Measurements from ENCODE around the gene FARP2. TPM values are rescaled to one million over a fixed set of nuclear protein-coding genes. Genes with fewer than 3 reads are reported as not detected.
A peak's percentile ranks its signal among the peaks of the same experiment; 100 is the strongest.

Gene FARP2
- total and polyA plus RNA-seq, 9 donors: 27.2 to 46.1 (median 33.6) TPM

DNA sequence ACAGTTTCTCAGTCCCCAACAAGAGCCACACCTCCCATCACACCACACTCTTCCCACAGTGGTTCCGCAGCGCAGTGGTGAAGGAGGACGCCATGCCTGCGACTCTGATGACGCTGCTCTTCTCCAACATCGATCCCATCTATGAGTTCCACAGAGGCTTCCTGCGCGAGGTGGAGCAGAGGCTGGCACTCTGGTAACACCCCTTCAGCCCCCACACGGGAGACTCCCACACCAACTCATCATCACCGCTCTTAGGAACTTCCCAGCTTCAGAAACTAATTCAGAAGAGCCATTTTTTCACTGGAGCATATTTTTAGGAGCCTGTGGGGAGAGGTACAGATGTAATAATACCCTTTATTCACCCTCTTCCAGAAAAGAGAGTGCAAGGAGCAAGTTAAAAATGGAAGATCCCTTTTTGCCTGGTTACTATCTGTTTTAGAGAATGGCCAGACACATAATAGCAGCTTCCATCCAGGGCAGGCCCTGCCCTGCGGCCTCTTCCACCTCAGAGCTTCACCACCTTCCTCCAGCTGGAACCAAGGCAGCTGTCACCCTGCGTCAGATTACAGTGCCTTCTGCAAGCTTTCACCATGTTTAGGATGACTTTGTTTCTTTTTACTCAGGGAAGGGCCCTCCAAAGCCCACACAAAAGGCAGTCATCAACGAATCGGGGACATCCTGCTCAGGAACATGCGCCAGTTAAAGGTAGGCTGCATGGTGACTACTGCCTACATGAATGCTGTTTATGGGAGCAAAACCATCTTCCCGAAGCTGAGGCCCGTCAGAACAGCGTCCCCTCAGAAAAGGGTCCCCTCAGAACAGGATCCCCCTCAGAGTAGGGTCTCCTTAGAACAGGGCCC lies 107.4 kb downstream of the FARP2 start:
- peak; percentile 38 for DNase-seq
- WGBS (ENCODE audit: insufficient coverage): 81% methylated on average over 12 of the region's 18 CpGs
- H3K4me1 ChIP-seq (ENCODE audit: control insufficient read depth, insufficient read depth, low read length): peaks cover 33% of the 10 kb centered on the region
- H3K9me3 ChIP-seq (replicated peaks; ENCODE audit: control insufficient read depth, low read depth, low read length): no peaks in the 10 kb centered on the region
- H3K36me3 ChIP-seq (ENCODE audit: control insufficient read depth, insufficient read depth, low read length): peaks cover 7% of the 10 kb centered on the region
- no peak overlapping the region for H3K4me3 ChIP-seq (ENCODE audit: low read length)
- peak overlapping the region; percentile 25 for H3K27ac ChIP-seq (ENCODE audit: low read length)
- no peaks in the 10 kb centered on the region for H3K27me3 ChIP-seq (ENCODE audit: control insufficient read depth, insufficient read depth, low read length)

GRCh38 chr2:241465543-241465942 lies 109.5 kb downstream of the FARP2 start:
- 47% methylated on average over 7 of the region's 12 CpGs for WGBS (ENCODE audit: insufficient coverage)
- Histone ChIP-seq H3K27ac (ENCODE audit: low read length) (no peak overlapping the region), H3K9me3 (replicated peaks; ENCODE audit: control insufficient read depth, low read depth, low read length) (no peaks in the 10 kb centered on the region), H3K36me3 (ENCODE audit: control insufficient read depth, insufficient read depth, low read length) (peaks cover 14% of the 10 kb centered on the region), H3K27me3 (ENCODE audit: control insufficient read depth, insufficient read depth, low read length) (no peaks in the 10 kb centered on the region), H3K4me1 (ENCODE audit: control insufficient read depth, insufficient read depth, low read length) (peaks cover 17% of the 10 kb centered on the region), H3K4me3 (ENCODE audit: low read length) (no peak overlapping the region)
- DNase-seq: no peak

GRCh38 chr2:241466230-241466629 lies 110.1 kb downstream of the FARP2 start:
- H3K9me3 ChIP-seq (replicated peaks; ENCODE audit: control insufficient read depth, low read depth, low read length): no peaks in the 10 kb centered on the region
- no peak overlapping the region for H3K27ac ChIP-seq (ENCODE audit: low read length)
- no peaks in the 10 kb centered on the region for H3K27me3 ChIP-seq (ENCODE audit: control insufficient read depth, insufficient read depth, low read length)
- WGBS (ENCODE audit: insufficient coverage): 78% methylated on average over 8 of the region's 10 CpGs
- H3K4me1 ChIP-seq (ENCODE audit: control insufficient read depth, insufficient read depth, low read length): peaks cover 14% of the 10 kb centered on the region
- DNase-seq: no peak
- peaks cover 14% of the 10 kb centered on the region for H3K36me3 ChIP-seq (ENCODE audit: control insufficient read depth, insufficient read depth, low read length)
- no peak overlapping the region for H3K4me3 ChIP-seq (ENCODE audit: low read length)

DNA sequence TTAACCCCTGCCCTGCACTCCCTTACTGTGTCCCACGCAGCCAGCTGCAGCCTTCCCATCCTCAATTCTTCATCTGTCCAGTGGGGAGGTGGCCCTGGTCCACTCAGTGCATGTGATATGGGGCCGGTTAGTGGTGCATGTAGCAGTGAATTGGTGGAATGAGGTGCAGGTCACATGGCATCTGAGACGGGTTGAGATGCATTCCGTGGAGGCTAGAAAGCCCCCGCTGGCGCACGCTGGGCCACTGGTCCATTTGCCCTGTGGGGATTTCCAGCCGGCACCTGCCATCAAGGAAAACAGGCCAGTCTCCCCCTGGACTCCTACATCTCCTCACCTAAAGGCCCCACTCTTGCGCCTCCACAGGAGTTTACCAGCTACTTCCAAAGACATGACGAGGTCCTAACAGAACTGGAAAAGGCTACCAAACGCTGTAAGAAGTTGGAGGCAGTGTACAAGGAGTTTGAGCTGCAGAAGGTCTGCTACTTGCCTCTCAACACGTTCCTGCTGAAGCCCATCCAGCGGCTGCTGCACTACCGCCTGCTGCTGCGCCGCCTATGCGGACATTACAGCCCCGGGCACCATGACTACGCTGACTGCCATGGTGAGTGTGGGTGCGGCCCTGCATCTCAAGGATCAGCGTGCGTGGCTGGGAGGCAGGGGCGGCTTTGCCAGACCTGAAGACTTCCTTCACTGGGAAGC lies 111.8 kb downstream of the FARP2 start:
- no peaks in the 10 kb centered on the region for H3K9me3 ChIP-seq (replicated peaks; ENCODE audit: control insufficient read depth, low read depth, low read length)
- no peaks in the 10 kb centered on the region for H3K27me3 ChIP-seq (ENCODE audit: control insufficient read depth, insufficient read depth, low read length)
- H3K4me1 ChIP-seq (ENCODE audit: control insufficient read depth, insufficient read depth, low read length): peaks cover 14% of the 10 kb centered on the region
- H3K36me3 ChIP-seq (ENCODE audit: control insufficient read depth, insufficient read depth, low read length): peaks cover 14% of the 10 kb centered on the region
- no peak overlapping the region for H3K4me3 ChIP-seq (ENCODE audit: low read length)
- H3K27ac ChIP-seq (ENCODE audit: low read length): no peak overlapping the region
- no peak for DNase-seq
- WGBS (ENCODE audit: insufficient coverage): 88% methylated on average over 22 of the region's 23 CpGs

DNA sequence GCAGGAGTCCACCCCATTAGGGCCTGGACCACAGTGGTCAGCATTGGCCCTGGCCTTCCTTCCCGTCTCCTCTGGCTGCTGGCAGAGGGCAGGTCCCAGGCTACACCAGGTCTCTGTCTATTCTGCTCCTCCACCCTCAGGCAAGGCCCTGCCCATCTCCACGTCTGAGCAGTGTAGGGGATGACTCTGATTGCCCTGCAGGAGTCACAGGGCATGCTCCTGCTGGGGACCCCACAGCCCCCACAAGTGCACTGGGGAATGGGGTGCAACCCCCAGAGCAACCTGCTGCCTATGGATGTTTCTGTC lies 112.3 kb downstream of the FARP2 start:
- WGBS (ENCODE audit: insufficient coverage): 83% methylated on average over 1 of the region's 2 CpGs
- H3K9me3 ChIP-seq (replicated peaks; ENCODE audit: control insufficient read depth, low read depth, low read length): no peaks in the 10 kb centered on the region

DNA sequence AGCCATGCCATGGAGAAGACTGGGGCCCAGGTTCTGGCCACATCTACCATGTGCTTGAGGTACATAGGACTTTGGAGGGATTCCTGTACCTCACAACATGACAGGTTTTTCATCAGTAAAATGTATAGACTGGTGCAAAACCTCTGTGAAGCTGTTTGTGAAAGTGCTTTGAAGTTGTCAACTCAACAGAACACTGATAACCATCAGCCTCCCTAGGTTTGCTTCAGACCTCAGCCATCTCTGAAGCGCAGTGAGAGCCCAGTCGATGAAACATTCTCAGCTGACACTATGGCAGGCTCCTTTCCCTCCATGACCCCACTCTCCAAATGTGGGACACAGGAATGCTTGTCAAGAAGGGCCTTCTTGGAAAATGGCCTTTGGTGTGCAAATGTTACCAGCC lies 113.7 kb downstream of the FARP2 start:
- H3K27me3 ChIP-seq (ENCODE audit: control insufficient read depth, insufficient read depth, low read length): no peaks in the 10 kb centered on the region
- no peak overlapping the region for H3K4me3 ChIP-seq (ENCODE audit: low read length)
- H3K4me1 ChIP-seq (ENCODE audit: control insufficient read depth, insufficient read depth, low read length): no peaks in the 10 kb centered on the region
- H3K27ac ChIP-seq (ENCODE audit: low read length): no peak overlapping the region
- no CpG with 5 or more reads among the region's 2 CpGs for WGBS (ENCODE audit: insufficient coverage)
- no peaks in the 10 kb centered on the region for H3K9me3 ChIP-seq (replicated peaks; ENCODE audit: control insufficient read depth, low read depth, low read length)
- H3K36me3 ChIP-seq (ENCODE audit: control insufficient read depth, insufficient read depth, low read length): peaks cover 14% of the 10 kb centered on the region
- DNase-seq: no peak

More for the DNA sequence above, 112.3 kb downstream of the FARP2 start:
- peaks cover 14% of the 10 kb centered on the region for H3K36me3 ChIP-seq (ENCODE audit: control insufficient read depth, insufficient read depth, low read length)
- no peak for DNase-seq
- no peak overlapping the region for H3K27ac ChIP-seq (ENCODE audit: low read length)
- no peaks in the 10 kb centered on the region for H3K27me3 ChIP-seq (ENCODE audit: control insufficient read depth, insufficient read depth, low read length)
- peaks cover 10% of the 10 kb centered on the region for H3K4me1 ChIP-seq (ENCODE audit: control insufficient read depth, insufficient read depth, low read length)
- no peak overlapping the region for H3K4me3 ChIP-seq (ENCODE audit: low read length)

GRCh38 chr2:241473399-241473798 lies 117.3 kb downstream of the FARP2 start:
- Histone ChIP-seq H3K36me3 (ENCODE audit: control insufficient read depth, insufficient read depth, low read length) (peaks cover 12% of the 10 kb centered on the region), H3K4me1 (ENCODE audit: control insufficient read depth, insufficient read depth, low read length) (no peaks in the 10 kb centered on the region), H3K4me3 (ENCODE audit: low read length) (no peak overlapping the region), H3K27me3 (ENCODE audit: control insufficient read depth, insufficient read depth, low read length) (no peaks in the 10 kb centered on the region), H3K27ac (ENCODE audit: low read length) (no peak overlapping the region), H3K9me3 (replicated peaks; ENCODE audit: control insufficient read depth, low read depth, low read length) (no peaks in the 10 kb centered on the region)
- 77% methylated on average over 3 of the region's 3 CpGs for WGBS (ENCODE audit: insufficient coverage)
- DNase-seq: no peak

GRCh38 chr2:241475267-241475666 lies 119.2 kb downstream of the FARP2 start:
- Histone ChIP-seq H3K36me3 (ENCODE audit: control insufficient read depth, insufficient read depth, low read length) (peaks cover 10% of the 10 kb centered on the region), H3K9me3 (replicated peaks; ENCODE audit: control insufficient read depth, low read depth, low read length) (no peaks in the 10 kb centered on the region), H3K4me1 (ENCODE audit: control insufficient read depth, insufficient read depth, low read length) (no peaks in the 10 kb centered on the region), H3K27ac (ENCODE audit: low read length) (no peak overlapping the region), H3K27me3 (ENCODE audit: control insufficient read depth, insufficient read depth, low read length) (no peaks in the 10 kb centered on the region), H3K4me3 (ENCODE audit: low read length) (no peak overlapping the region)
- 88% methylated on average over 1 of the region's 3 CpGs for WGBS (ENCODE audit: insufficient coverage)
- no peak for DNase-seq

- Histone ChIP-seq H3K27ac (ENCODE audit: low read length) (no peak overlapping the region), H3K36me3 (ENCODE audit: control insufficient read depth, insufficient read depth, low read length) (peaks cover 11% of the 10 kb centered on the region), H3K4me3 (ENCODE audit: low read length) (no peak overlapping the region), H3K9me3 (replicated peaks; ENCODE audit: control insufficient read depth, low read depth, low read length) (no peaks in the 10 kb centered on the region), H3K27me3 (ENCODE audit: control insufficient read depth, insufficient read depth, low read length) (no peaks in the 10 kb centered on the region), H3K4me1 (ENCODE audit: control insufficient read depth, insufficient read depth, low read length) (peaks cover 19% of the 10 kb centered on the region)
- DNase-seq: no peak
- 90% methylated on average over 7 of the region's 8 CpGs for WGBS (ENCODE audit: insufficient coverage)
These were observed 122.1 kb downstream of the FARP2 start for GRCh38 chr2:241478166-241478565.

DNA sequence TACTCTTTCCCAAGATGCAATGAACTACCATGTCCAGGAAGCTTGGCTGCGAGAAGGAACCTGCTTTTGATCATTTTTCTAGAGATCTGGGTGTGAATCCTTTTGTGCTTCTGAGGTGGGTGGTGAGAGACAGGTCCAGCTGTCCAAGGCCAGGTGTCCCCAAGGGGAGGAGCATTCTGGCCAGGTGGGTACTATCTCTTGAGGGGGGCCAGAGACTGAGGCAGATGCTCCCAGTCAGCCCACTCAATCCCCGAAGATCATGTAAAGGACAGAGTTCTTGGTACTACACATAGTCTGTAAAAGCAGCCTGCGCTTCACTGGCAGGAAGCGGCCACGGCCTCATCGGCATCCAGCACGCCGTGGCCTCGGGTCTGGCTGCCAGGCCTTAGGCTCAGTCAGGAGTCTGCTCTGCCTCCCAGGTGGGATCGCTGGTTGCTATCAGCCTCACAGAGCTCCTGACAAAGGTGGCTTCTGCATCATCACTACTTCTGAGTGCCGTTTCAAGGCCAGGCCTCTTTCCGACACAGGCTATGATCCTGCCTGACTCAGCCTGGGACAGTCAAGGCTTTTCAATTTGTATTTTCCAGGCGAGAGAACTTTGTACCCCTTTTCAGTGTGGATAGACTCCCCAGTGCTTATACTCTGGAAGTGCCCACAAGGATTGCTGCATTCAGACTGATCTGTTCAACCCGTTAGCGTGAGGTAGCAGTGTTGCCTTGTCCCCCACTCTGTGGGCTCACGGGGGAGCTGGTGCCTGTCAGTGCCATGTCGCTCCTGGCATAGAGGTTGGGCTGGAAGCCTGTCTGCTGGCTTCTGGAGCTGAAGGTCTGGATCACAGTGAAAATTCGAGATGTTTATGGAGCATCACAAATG lies 123.2 kb downstream of the FARP2 start:
- no peak overlapping the region for H3K27ac ChIP-seq (ENCODE audit: low read length)
- H3K4me3 ChIP-seq (ENCODE audit: low read length): no peak overlapping the region
- H3K4me1 ChIP-seq (ENCODE audit: control insufficient read depth, insufficient read depth, low read length): peaks cover 25% of the 10 kb centered on the region
- 85% methylated on average over 16 of the region's 18 CpGs for WGBS (ENCODE audit: insufficient coverage)
- no peaks in the 10 kb centered on the region for H3K9me3 ChIP-seq (replicated peaks; ENCODE audit: control insufficient read depth, low read depth, low read length)
- no peak for DNase-seq
- H3K27me3 ChIP-seq (ENCODE audit: control insufficient read depth, insufficient read depth, low read length): no peaks in the 10 kb centered on the region
- H3K36me3 ChIP-seq (ENCODE audit: control insufficient read depth, insufficient read depth, low read length): peaks cover 20% of the 10 kb centered on the region
